Pancreas (tissue), 10 donors: ENCODE data around the gene AMMECR1. TPM values are rescaled to one million over a fixed set of nuclear protein-coding genes. Genes with fewer than 3 reads are reported as not detected.

Source experiments
- ATAC-seq, 4 donors: fragments of 200-7000 bp; cut with Tn5 transposase; one replicate each; pipeline versions ENCODE4 v1.8.0 to v1.9.1; 2020; ENCODE audit warnings: mild to moderate bottlenecking in 4 of 4, moderate library complexity in 4 of 4
- DNase-seq, 6 donors: peaks; one replicate each; pipeline ENCODE4 v3.0.0-alpha.2; 2020
- FAIRE-seq: peaks from 2 replicates; lab custom pipeline; 2012; peaks lifted over from hg19 to GRCh38; lab: Jason Lieb, UNC
- H3K27ac ChIP-seq, 4 donors: fragments of 200-600 bp; sonication (generic); 1 replicate in 3 of 4; 2 replicates in 1 of 4; pipeline versions ENCODE4 v1.5.0 to v1.8.0; 2020
- H3K27me3 ChIP-seq, 4 donors: fragments of 200-600 bp; one replicate each; pipeline ENCODE4 v1.8.0; 2021
- H3K36me3 ChIP-seq, 3 donors: fragments of 200-600 bp; sonication (generic) in 1 of 3; one replicate each; pipeline versions ENCODE4 v1.5.0 to v1.8.0; 2020 to 2021
- H3K4me1 ChIP-seq, 3 donors: fragments of 200-600 bp; one replicate each; pipeline ENCODE4 v1.8.0; 2021
- H3K4me3 ChIP-seq, 4 donors: fragments of 200-600 bp; sonication (generic) in 2 of 4; one replicate each; pipeline versions ENCODE4 v1.5.0 to v1.8.0; 2020 to 2021
- H3K9me3 ChIP-seq, 4 donors: fragments of 200-600 bp; one replicate each; pipeline ENCODE4 v1.8.0; 2021
- WGBS, 2 donors: extraction: QIAGEN DNeasy Blood & Tissue Kit; methylation state at CpG; one replicate each; pipeline ENCODE4 v1.1.7; 2013; 5-methylcytosine and 5-hydroxymethylcytosine counted together
- intact Hi-C, 3 donors: fragments of 100-400 bp; cut with DNase I; formaldehyde crosslinking; loops; one replicate each; pipeline versions ENCODE4 v1.11.1 to v1.14.2; 2022
- polyA plus RNA-seq, 2 donors: library from polyadenylated mRNA; stranded (reverse); fragments of 200-250 nt; gene quantifications; one replicate each; pipeline ENCODE4 v1.2.3, GENCODE V29; 2013
- total RNA-seq, 6 donors: library from RNA; stranded (reverse); fragmentation: NEBNext Ultra II Directional in 4 of 6; extraction: Animal tissue kit (Norgen Biotek cat#: 25700) in 4 of 6; gene quantifications; one replicate each; pipeline versions ENCODE4 v1.2.1 to v1.2.4, GENCODE V29; 2021 to 2023
- TF ChIP-seq, protein P1 (sequence below), 4 donors: fragments of 200-600 bp; sonication (generic) in 3 of 4; IDR thresholded peaks; one replicate each; pipeline versions ENCODE4 v1.5.0 to v1.8.0; 2021; ENCODE audit warnings: antibody characterized with exemption in 4 of 4
- donor health status: healthy with polysubstance abuse.
- donor health status: DM: no; HTN: no; CAD: no; lungs with moderate emphysema.
- donor health status: DM: no; HTN: no; CAD: no.
- donor health status: control.
- donor health status: control.
- donor health status: Bipolar disorder and iron deficiency.
- donor health status: DM: yes; HTN: yes; CAD: no.
- donor health status: DM: no; HTN: no; CAD: no.
- donor health status: DM: no; HTN: no; CAD: no.
- donor health status: DM: yes; HTN: yes; CAD: no.

AMMECR1 gene
- total and polyA plus RNA-seq, 8 donors = 1.4 to 4.1 (median 1.9) TPM

DNA sequence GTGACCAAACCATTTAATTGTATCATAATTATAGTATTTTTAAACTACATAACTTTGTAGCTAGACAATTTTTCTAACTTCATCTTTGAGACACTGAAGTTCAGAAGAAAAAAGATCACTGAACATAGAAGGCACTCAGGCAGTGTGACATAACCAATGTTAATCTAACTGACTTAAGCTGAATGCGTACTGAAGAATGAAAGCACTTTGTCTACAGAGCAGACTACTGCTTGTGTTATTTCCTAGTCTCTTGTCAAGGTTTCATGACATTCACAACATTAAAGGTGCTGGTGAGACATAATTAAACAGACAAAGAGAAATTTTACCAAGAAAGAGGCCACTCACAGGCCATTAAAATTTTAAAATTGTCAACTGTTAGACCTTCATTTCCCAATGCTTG lies 13.5 kb downstream of the AMMECR1 start:
- ATAC-seq (no peak), DNase-seq (no peak), FAIRE-seq (peak; percentile 91)
- Histone ChIP-seq H3K4me3 (no peak overlapping the region), H3K27me3 (no peaks in the 10 kb centered on the region), H3K4me1 (no peaks in the 10 kb centered on the region), H3K36me3 (no peaks in the 10 kb centered on the region), H3K27ac (no peak overlapping the region), H3K9me3 (no peaks in the 10 kb centered on the region)
- TF ChIP-seq, protein P1, sequence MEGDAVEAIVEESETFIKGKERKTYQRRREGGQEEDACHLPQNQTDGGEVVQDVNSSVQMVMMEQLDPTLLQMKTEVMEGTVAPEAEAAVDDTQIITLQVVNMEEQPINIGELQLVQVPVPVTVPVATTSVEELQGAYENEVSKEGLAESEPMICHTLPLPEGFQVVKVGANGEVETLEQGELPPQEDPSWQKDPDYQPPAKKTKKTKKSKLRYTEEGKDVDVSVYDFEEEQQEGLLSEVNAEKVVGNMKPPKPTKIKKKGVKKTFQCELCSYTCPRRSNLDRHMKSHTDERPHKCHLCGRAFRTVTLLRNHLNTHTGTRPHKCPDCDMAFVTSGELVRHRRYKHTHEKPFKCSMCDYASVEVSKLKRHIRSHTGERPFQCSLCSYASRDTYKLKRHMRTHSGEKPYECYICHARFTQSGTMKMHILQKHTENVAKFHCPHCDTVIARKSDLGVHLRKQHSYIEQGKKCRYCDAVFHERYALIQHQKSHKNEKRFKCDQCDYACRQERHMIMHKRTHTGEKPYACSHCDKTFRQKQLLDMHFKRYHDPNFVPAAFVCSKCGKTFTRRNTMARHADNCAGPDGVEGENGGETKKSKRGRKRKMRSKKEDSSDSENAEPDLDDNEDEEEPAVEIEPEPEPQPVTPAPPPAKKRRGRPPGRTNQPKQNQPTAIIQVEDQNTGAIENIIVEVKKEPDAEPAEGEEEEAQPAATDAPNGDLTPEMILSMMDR (IDR thresholded peaks at IDR 0.05) = no peak
- intact Hi-C loops = no loop called here
- WGBS, 2 donors = 79 to 88% methylated on average over 1 of the region's 1 CpG

DNA sequence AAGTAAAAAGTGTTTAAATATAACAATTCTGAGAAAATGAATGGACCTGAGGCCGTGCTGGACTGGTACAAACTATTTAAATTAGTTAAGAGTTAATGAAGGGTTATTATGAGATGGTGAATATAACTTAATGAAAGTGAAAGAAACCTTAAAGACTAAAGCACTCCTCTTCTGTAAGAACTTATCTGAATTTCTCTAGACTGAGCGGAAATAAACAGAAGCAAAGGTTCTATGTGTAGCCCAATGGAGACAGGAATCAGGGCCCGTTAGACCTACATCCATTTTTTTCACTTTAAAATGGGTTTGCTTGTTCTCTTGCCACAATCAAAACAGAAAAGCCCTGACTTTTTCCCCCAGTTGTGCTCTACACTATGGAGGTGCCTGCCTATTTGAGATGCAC lies 14.9 kb downstream of the AMMECR1 start:
- Histone ChIP-seq H3K9me3 (no peaks in the 10 kb centered on the region), H3K4me1 (no peaks in the 10 kb centered on the region), H3K27ac (no peak overlapping the region), H3K27me3 (no peaks in the 10 kb centered on the region), H3K4me3 (no peak overlapping the region), H3K36me3 (no peaks in the 10 kb centered on the region)
- FAIRE-seq = no peak
- DNase-seq = no peak
- no peak for ATAC-seq
- TF ChIP-seq, protein P1 (IDR thresholded peaks at IDR 0.05) = no peak
- intact Hi-C loops = no loop called here
- WGBS, 2 donors = 81 to 97% methylated on average over 3 of the region's 3 CpGs

GRCh38 chrX:110301194-110301593 lies 16.7 kb downstream of the AMMECR1 start:
- Histone ChIP-seq H3K36me3 (no peaks in the 10 kb centered on the region), H3K27me3 (no peaks in the 10 kb centered on the region), H3K4me1 (no peaks in the 10 kb centered on the region), H3K9me3 (no peaks in the 10 kb centered on the region), H3K27ac (no peak overlapping the region), H3K4me3 (no peak overlapping the region)
- DNase-seq (no peak), FAIRE-seq (no peak), ATAC-seq (no peak)
- 77 to 100% methylated on average over 1 of the region's 1 CpG for WGBS, 2 donors
- intact Hi-C loops = no loop called here
- TF ChIP-seq, protein P1 (IDR thresholded peaks at IDR 0.05) = no peak

- no peak overlapping the region for H3K4me3 ChIP-seq
- H3K36me3 ChIP-seq = no peaks in the 10 kb centered on the region
- H3K4me1 ChIP-seq = peaks cover 0 to 4% (median 0%) of the 10 kb centered on the region in 3 donors
- H3K27me3 ChIP-seq = no peaks in the 10 kb centered on the region
- TF ChIP-seq, protein P1 (IDR thresholded peaks at IDR 0.05) = no peak
- FAIRE-seq = no peak
- H3K27ac ChIP-seq = no peak overlapping the region
- intact Hi-C loops = no loop called here
- no peaks in the 10 kb centered on the region for H3K9me3 ChIP-seq
- WGBS, 2 donors = 79 to 89% methylated on average over 2 of the region's 2 CpGs
- ATAC-seq = no peak
- no peak for DNase-seq
Observed at GRCh38 chrX:110294087-110294486, 23.8 kb downstream of the AMMECR1 start.

DNA sequence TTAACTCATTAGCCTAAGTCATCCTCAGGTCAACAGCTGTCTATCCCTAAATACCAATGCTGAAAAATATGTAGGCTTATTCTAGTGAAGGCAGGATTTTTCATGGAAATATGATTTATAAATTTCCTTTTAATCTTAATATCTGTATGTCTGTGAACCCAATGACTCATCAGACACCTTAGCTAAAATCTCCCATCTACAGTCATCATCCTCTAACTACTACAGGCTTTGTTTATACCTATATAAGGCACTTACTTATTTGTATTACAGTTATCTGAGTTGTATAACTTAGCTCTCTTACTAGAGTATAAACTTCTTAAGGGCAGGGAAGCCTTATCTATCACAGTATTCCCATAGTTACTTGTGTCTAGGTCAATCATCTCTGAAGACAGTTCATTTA lies 24.2 kb downstream of the AMMECR1 start:
- no peak for ATAC-seq
- Histone ChIP-seq H3K4me3 (no peak overlapping the region), H3K36me3 (no peaks in the 10 kb centered on the region), H3K9me3 (no peaks in the 10 kb centered on the region), H3K27me3 (no peaks in the 10 kb centered on the region), H3K4me1 (peaks cover 0 to 4% (median 0%) of the 10 kb centered on the region in 3 donors), H3K27ac (no peak overlapping the region)
- DNase-seq = no peak
- intact Hi-C loops = no loop called here
- no peak for FAIRE-seq
- TF ChIP-seq, protein P1 (IDR thresholded peaks at IDR 0.05) = no peak
